ENCODE measurements around the gene PLOD3.
A peak's percentile ranks its signal among the peaks of the same experiment; 100 is the strongest.

PLOD3 gene

GRCh38 chr7:101238226-101239182, 21.1 kb upstream of the PLOD3 start:
- peak overlapping the region in 6 of 7 experiments; percentile 28 to 80 (median 72) for H3K4me3 ChIP-seq (ENCODE audit: control insufficient read depth in 1 of 7, extremely low read depth in 1 of 7, insufficient read depth in 4 of 7, low read depth in 2 of 7, low read length in 6 of 7)
- H3K4me1 ChIP-seq (ENCODE audit: control extremely low read depth in 1 of 4, control insufficient read depth in 4 of 4, insufficient read depth in 4 of 4, low read length in 3 of 4) = peaks cover 2 to 79% (median 76%) of the 10 kb centered on the region in 4 experiments
- peak in 1 of 3 donors; percentile 40 for DNase-seq
- H3K27ac ChIP-seq (ENCODE audit: insufficient read depth in 1 of 2, low read depth in 1 of 2, low read length in 2 of 2, poor library complexity in 1 of 2, severe bottlenecking in 2 of 2) = peak overlapping the region; percentile 54 to 72
- no peaks in the 10 kb centered on the region for H3K9me3 ChIP-seq (ENCODE audit: control extremely low read depth in 1 of 5, control insufficient read depth in 4 of 5, insufficient read depth in 2 of 5, low read depth in 1 of 5, low read length in 4 of 5)
- H3K36me3 ChIP-seq (ENCODE audit: control insufficient read depth in 4 of 4, insufficient read depth in 4 of 4, low read length in 3 of 4) = peaks cover 0 to 35% (median 8%) of the 10 kb centered on the region in 4 experiments
- 19% methylated on average over 21 of the region's 28 CpGs for WGBS (ENCODE audit: insufficient coverage)
- H3K27me3 ChIP-seq (replicated peaks in 2 of 5; ENCODE audit: control insufficient read depth in 4 of 5, insufficient read depth in 5 of 5, low read length in 4 of 5) = no peaks in the 10 kb centered on the region
- ChIA-PET CTCF (interaction anchor here (1.0 to 4.8 kb wide), 8 partner anchors 10 to 94 kb away, joined by 3 to 35 read pairs (median 6); partner anchors contain the start of genes PLOD3 and ZNHIT1), POLR2A (interaction anchor here (0.7 to 1.2 kb wide), 2 partner anchors 19 to 44 kb away, joined by 3 read pairs; no protein-coding TSS in a partner anchor)

GRCh38 chr7:101237206-101238067, 20.1 kb upstream of the PLOD3 start, which contains the start of gene CLDN15:
Gene CLDN15, minus strand, starts transcription at chr7:101237802. Its CDS starts 221 bp downstream, at chr7:101237581.
- H3K27me3 ChIP-seq (replicated peaks in 2 of 5; ENCODE audit: control insufficient read depth in 4 of 5, insufficient read depth in 5 of 5, low read length in 4 of 5) = no peaks in the 10 kb centered on the region
- POLR2A ChIA-PET = interaction anchor here (1.2 to 1.8 kb wide), 3 partner anchors 11 to 45 kb away, joined by 3 to 6 read pairs (median 3); no protein-coding TSS in a partner anchor
- peaks cover 0 to 37% (median 8%) of the 10 kb centered on the region in 4 experiments for H3K36me3 ChIP-seq (ENCODE audit: control insufficient read depth in 4 of 4, insufficient read depth in 4 of 4, low read length in 3 of 4)
- peak; percentile 70 to 91 (median 91) for DNase-seq
- 5% methylated on average over 14 of the region's 31 CpGs for WGBS (ENCODE audit: insufficient coverage)
- no peaks in the 10 kb centered on the region for H3K9me3 ChIP-seq (ENCODE audit: control extremely low read depth in 1 of 5, control insufficient read depth in 4 of 5, insufficient read depth in 2 of 5, low read depth in 1 of 5, low read length in 4 of 5)
- H3K27ac ChIP-seq (ENCODE audit: insufficient read depth in 1 of 2, low read depth in 1 of 2, low read length in 2 of 2, poor library complexity in 1 of 2, severe bottlenecking in 2 of 2) = peak within 1 kb of the TSS; percentile 54 to 72
- peak within 1 kb of the TSS; percentile 15 to 80 (median 66) for H3K4me3 ChIP-seq (ENCODE audit: control insufficient read depth in 1 of 7, extremely low read depth in 1 of 7, insufficient read depth in 4 of 7, low read depth in 2 of 7, low read length in 6 of 7)
- CTCF ChIA-PET = interaction anchor here (0.7 to 4.8 kb wide), 11 partner anchors 11 to 93 kb away, joined by 3 to 35 read pairs (median 5); partner anchors contain the start of genes PLOD3 and ZNHIT1
- peaks cover 2 to 70% (median 70%) of the 10 kb centered on the region in 4 experiments for H3K4me1 ChIP-seq (ENCODE audit: control extremely low read depth in 1 of 4, control insufficient read depth in 4 of 4, insufficient read depth in 4 of 4, low read length in 3 of 4)

GRCh38 chr7:101236292-101236835, 19.0 kb upstream of the PLOD3 start:
- ChIA-PET POLR2A (interaction anchor here (1.3 to 1.8 kb wide), 2 partner anchors 12 to 17 kb away, joined by 3 to 6 read pairs; no protein-coding TSS in a partner anchor), CTCF (interaction anchor here (0.7 to 4.8 kb wide), 13 partner anchors 8 to 92 kb away, joined by 3 to 35 read pairs (median 5); partner anchors contain the start of genes FIS1, PLOD3 and ZNHIT1)
- peak overlapping the region; percentile 15 to 72 for H3K27ac ChIP-seq (ENCODE audit: insufficient read depth in 1 of 2, low read depth in 1 of 2, low read length in 2 of 2, poor library complexity in 1 of 2, severe bottlenecking in 2 of 2)
- H3K36me3 ChIP-seq (ENCODE audit: control insufficient read depth in 4 of 4, insufficient read depth in 4 of 4, low read length in 3 of 4) = peaks cover 0 to 41% (median 16%) of the 10 kb centered on the region in 4 experiments
- H3K4me1 ChIP-seq (ENCODE audit: control extremely low read depth in 1 of 4, control insufficient read depth in 4 of 4, insufficient read depth in 4 of 4, low read length in 3 of 4) = peaks cover 2 to 63% (median 62%) of the 10 kb centered on the region in 4 experiments
- H3K9me3 ChIP-seq (ENCODE audit: control extremely low read depth in 1 of 5, control insufficient read depth in 4 of 5, insufficient read depth in 2 of 5, low read depth in 1 of 5, low read length in 4 of 5) = no peaks in the 10 kb centered on the region
- H3K4me3 ChIP-seq (ENCODE audit: control insufficient read depth in 1 of 7, extremely low read depth in 1 of 7, insufficient read depth in 4 of 7, low read depth in 2 of 7, low read length in 6 of 7) = peak overlapping the region; percentile 15 to 80 (median 66)
- no peak for DNase-seq
- WGBS (ENCODE audit: insufficient coverage) = 7% methylated on average over 16 of the region's 21 CpGs
- no peaks in the 10 kb centered on the region for H3K27me3 ChIP-seq (replicated peaks in 2 of 5; ENCODE audit: control insufficient read depth in 4 of 5, insufficient read depth in 5 of 5, low read length in 4 of 5)

- Histone ChIP-seq H3K9me3 (ENCODE audit: control extremely low read depth in 1 of 5, control insufficient read depth in 4 of 5, insufficient read depth in 2 of 5, low read depth in 1 of 5, low read length in 4 of 5) (no peaks in the 10 kb centered on the region), H3K36me3 (ENCODE audit: control insufficient read depth in 4 of 4, insufficient read depth in 4 of 4, low read length in 3 of 4) (peaks cover 0 to 36% (median 16%) of the 10 kb centered on the region in 4 experiments), H3K27ac (ENCODE audit: insufficient read depth in 1 of 2, low read depth in 1 of 2, low read length in 2 of 2, poor library complexity in 1 of 2, severe bottlenecking in 2 of 2) (no peak overlapping the region), H3K4me3 (ENCODE audit: control insufficient read depth in 1 of 7, extremely low read depth in 1 of 7, insufficient read depth in 4 of 7, low read depth in 2 of 7, low read length in 6 of 7) (peak overlapping the region in 5 of 7 experiments; percentile 58 to 80 (median 77)), H3K4me1 (ENCODE audit: control extremely low read depth in 1 of 4, control insufficient read depth in 4 of 4, insufficient read depth in 4 of 4, low read length in 3 of 4) (peaks cover 2 to 59% (median 56%) of the 10 kb centered on the region in 4 experiments), H3K27me3 (replicated peaks in 2 of 5; ENCODE audit: control insufficient read depth in 4 of 5, insufficient read depth in 5 of 5, low read length in 4 of 5) (no peaks in the 10 kb centered on the region)
- WGBS (ENCODE audit: insufficient coverage) = 30% methylated on average over 5 of the region's 9 CpGs
- no peak for DNase-seq
- ChIA-PET CTCF (interaction anchor here (0.6 to 4.8 kb wide), 13 partner anchors 9 to 95 kb away, joined by 3 to 35 read pairs (median 6); partner anchors contain the start of genes FIS1, PLOD3 and ZNHIT1), POLR2A (no interaction called here)
Measured at GRCh38 chr7:101235522-101235921, 18.1 kb upstream of the PLOD3 start.

GRCh38 chr7:101235050-101235449, 17.7 kb upstream of the PLOD3 start:
- no peaks in the 10 kb centered on the region for H3K9me3 ChIP-seq (ENCODE audit: control extremely low read depth in 1 of 5, control insufficient read depth in 4 of 5, insufficient read depth in 2 of 5, low read depth in 1 of 5, low read length in 4 of 5)
- ChIA-PET POLR2A (interaction anchor here (0.6 kb wide), 1 partner anchor 1232 kb away, joined by 4 read pairs; no protein-coding TSS in a partner anchor), CTCF (interaction anchor here (0.6 to 4.8 kb wide), 12 partner anchors 9 to 95 kb away, joined by 3 to 35 read pairs (median 6); partner anchors contain the start of genes FIS1, PLOD3 and ZNHIT1)
- H3K27me3 ChIP-seq (replicated peaks in 2 of 5; ENCODE audit: control insufficient read depth in 4 of 5, insufficient read depth in 5 of 5, low read length in 4 of 5) = no peaks in the 10 kb centered on the region
- peaks cover 0 to 31% (median 14%) of the 10 kb centered on the region in 4 experiments for H3K36me3 ChIP-seq (ENCODE audit: control insufficient read depth in 4 of 4, insufficient read depth in 4 of 4, low read length in 3 of 4)
- H3K4me3 ChIP-seq (ENCODE audit: control insufficient read depth in 1 of 7, extremely low read depth in 1 of 7, insufficient read depth in 4 of 7, low read depth in 2 of 7, low read length in 6 of 7) = peak overlapping the region in 3 of 7 experiments; percentile 77 to 80 (median 79)
- 77% methylated on average over 11 of the region's 11 CpGs for WGBS (ENCODE audit: insufficient coverage)
- peak in 2 of 3 donors; percentile 35 to 44 for DNase-seq
- H3K4me1 ChIP-seq (ENCODE audit: control extremely low read depth in 1 of 4, control insufficient read depth in 4 of 4, insufficient read depth in 4 of 4, low read length in 3 of 4) = peaks cover 2 to 57% (median 53%) of the 10 kb centered on the region in 4 experiments
- no peak overlapping the region for H3K27ac ChIP-seq (ENCODE audit: insufficient read depth in 1 of 2, low read depth in 1 of 2, low read length in 2 of 2, poor library complexity in 1 of 2, severe bottlenecking in 2 of 2)

GRCh38 chr7:101234636-101235035, 17.3 kb upstream of the PLOD3 start:
- H3K27me3 ChIP-seq (replicated peaks in 2 of 5; ENCODE audit: control insufficient read depth in 4 of 5, insufficient read depth in 5 of 5, low read length in 4 of 5) = no peaks in the 10 kb centered on the region
- H3K4me1 ChIP-seq (ENCODE audit: control extremely low read depth in 1 of 4, control insufficient read depth in 4 of 4, insufficient read depth in 4 of 4, low read length in 3 of 4) = peaks cover 2 to 53% (median 49%) of the 10 kb centered on the region in 4 experiments
- no peak for DNase-seq
- ChIA-PET POLR2A (interaction anchor here (0.6 kb wide), 1 partner anchor 1231 kb away, joined by 4 read pairs; no protein-coding TSS in a partner anchor), CTCF (interaction anchor here (0.6 to 4.8 kb wide), 12 partner anchors 9 to 94 kb away, joined by 3 to 35 read pairs (median 6); partner anchors contain the start of genes FIS1, PLOD3 and ZNHIT1)
- WGBS (ENCODE audit: insufficient coverage) = 97% methylated on average over 5 of the region's 5 CpGs
- H3K27ac ChIP-seq (ENCODE audit: insufficient read depth in 1 of 2, low read depth in 1 of 2, low read length in 2 of 2, poor library complexity in 1 of 2, severe bottlenecking in 2 of 2) = no peak overlapping the region
- H3K4me3 ChIP-seq (ENCODE audit: control insufficient read depth in 1 of 7, extremely low read depth in 1 of 7, insufficient read depth in 4 of 7, low read depth in 2 of 7, low read length in 6 of 7) = no peak overlapping the region
- peaks cover 0 to 27% (median 13%) of the 10 kb centered on the region in 4 experiments for H3K36me3 ChIP-seq (ENCODE audit: control insufficient read depth in 4 of 4, insufficient read depth in 4 of 4, low read length in 3 of 4)
- H3K9me3 ChIP-seq (ENCODE audit: control extremely low read depth in 1 of 5, control insufficient read depth in 4 of 5, insufficient read depth in 2 of 5, low read depth in 1 of 5, low read length in 4 of 5) = no peaks in the 10 kb centered on the region

All from common myeloid progenitor, CD34-positive (primary cell).